ENCODE results near the gene BNC2.
"Not testable (repeated sequence)": the region's sequence is repeated elsewhere in the genome, so short reads cannot be mapped to it uniquely, and the experiment has no call there.

Gene BNC2

GRCh38 chr9:16484180-16484579 is 386.3 kb downstream of the BNC2 start:
- no peak for FAIRE-seq

- no peak for FAIRE-seq
Observed at GRCh38 chr9:16482764-16483163, 387.7 kb downstream of the BNC2 start.

GRCh38 chr9:16480584-16480983 is 389.9 kb downstream of the BNC2 start:
- FAIRE-seq: not testable (repeated sequence)

- no peak for FAIRE-seq
Observed at GRCh38 chr9:16475996-16476395, 394.5 kb downstream of the BNC2 start.

- no peak for FAIRE-seq
Observed at GRCh38 chr9:16475257-16475656, 395.2 kb downstream of the BNC2 start.

- FAIRE-seq: no peak
Observed at GRCh38 chr9:16469184-16469583, 401.3 kb downstream of the BNC2 start.

GRCh38 chr9:16461851-16462250 is 408.6 kb downstream of the BNC2 start:
- FAIRE-seq: no peak

GRCh38 chr9:16461137-16461840 is 409.2 kb downstream of the BNC2 start:
- no peak for FAIRE-seq

GRCh38 chr9:16460696-16461095 is 409.8 kb downstream of the BNC2 start:
- no peak for FAIRE-seq

GRCh38 chr9:16459421-16460148 is 410.9 kb downstream of the BNC2 start:
- FAIRE-seq: no peak

- FAIRE-seq: no peak
Observed at GRCh38 chr9:16458696-16459420, 411.6 kb downstream of the BNC2 start.

- no peak for FAIRE-seq
Observed at GRCh38 chr9:16455842-16456241, 414.6 kb downstream of the BNC2 start.

GRCh38 chr9:16453390-16453789 is 417.1 kb downstream of the BNC2 start:
- no peak for FAIRE-seq

GRCh38 chr9:16450578-16450977 is 419.9 kb downstream of the BNC2 start:
- FAIRE-seq: no peak

- no peak for FAIRE-seq
Observed at GRCh38 chr9:16450043-16450442, 420.4 kb downstream of the BNC2 start.

- no peak for FAIRE-seq
Observed at GRCh38 chr9:16449076-16449730, 421.3 kb downstream of the BNC2 start.

GRCh38 chr9:16447946-16448345 is 422.5 kb downstream of the BNC2 start:
- no peak for FAIRE-seq

- no peak for FAIRE-seq
Observed at GRCh38 chr9:16446636-16447035, 423.8 kb downstream of the BNC2 start.

GRCh38 chr9:16445141-16445920 is 425.1 kb downstream of the BNC2 start:
- no peak for FAIRE-seq

- FAIRE-seq: no peak
Observed at GRCh38 chr9:16442622-16443021, 427.8 kb downstream of the BNC2 start.

- no peak for FAIRE-seq
Observed at GRCh38 chr9:16441791-16442190, 428.7 kb downstream of the BNC2 start.

GRCh38 chr9:16438831-16439230 is 431.6 kb downstream of the BNC2 start:
- not testable (repeated sequence) for FAIRE-seq

Data from TTC549 (cell line).